CD4-positive, alpha-beta T cell treated with Interferon gamma for 1 hour (primary cell): ENCODE results near the gene APBB1.
A peak's percentile ranks its signal among the peaks of the same experiment; 100 is the strongest.

Experiments
- DNase-seq: peaks from one replicate; pipeline ENCODE4 v3.0.0-alpha.2; 2020

The APBB1 gene

GRCh38 chr11:6419009-6419631, at the start of gene APBB1:
Gene APBB1, minus strand, starts transcription at chr11:6419094. Its CDS starts 7,747 bp downstream, at chr11:6411347.
- peak; percentile 70 for DNase-seq

- no peak for DNase-seq
These were observed 40.2 kb upstream of the APBB1 start for GRCh38 chr11:6459099-6459450.

- no peak for DNase-seq
These were observed 39.6 kb upstream of the APBB1 start for GRCh38 chr11:6458352-6459098.

GRCh38 chr11:6457581-6458320, 38.9 kb upstream of the APBB1 start:
- DNase-seq: no peak

- no peak for DNase-seq
These were observed 37.6 kb upstream of the APBB1 start for GRCh38 chr11:6456361-6457073.

GRCh38 chr11:6455070-6455469, 36.2 kb upstream of the APBB1 start:
- no peak for DNase-seq

- DNase-seq: no peak
These were observed 34.3 kb upstream of the APBB1 start for GRCh38 chr11:6453152-6453551.

GRCh38 chr11:6452219-6452618, 33.3 kb upstream of the APBB1 start:
- DNase-seq: no peak

- no peak for DNase-seq
These were observed 29.7 kb upstream of the APBB1 start for GRCh38 chr11:6448574-6448973.

GRCh38 chr11:6443269-6444003, 24.5 kb upstream of the APBB1 start:
- peak; percentile 59 for DNase-seq

GRCh38 chr11:6442441-6442840, 23.5 kb upstream of the APBB1 start:
- DNase-seq: no peak

- DNase-seq: no peak
These were observed 22.0 kb upstream of the APBB1 start, which contains the start of gene HPX for GRCh38 chr11:6440906-6441358. Gene HPX, minus strand, starts transcription at chr11:6440987. Its CDS starts 24 bp downstream, at chr11:6440963.

- peak; percentile 20 for DNase-seq
These were observed 20.2 kb upstream of the APBB1 start for GRCh38 chr11:6438979-6439571.

GRCh38 chr11:6437993-6438392, 19.1 kb upstream of the APBB1 start:
- DNase-seq: no peak

- DNase-seq: no peak
These were observed 18.5 kb upstream of the APBB1 start for GRCh38 chr11:6437423-6437822.

GRCh38 chr11:6433998-6434660, 15.2 kb upstream of the APBB1 start:
- DNase-seq: no peak

GRCh38 chr11:6431861-6432260, 13.0 kb upstream of the APBB1 start:
- no peak for DNase-seq

- no peak for DNase-seq
These were observed 8.6 kb upstream of the APBB1 start for GRCh38 chr11:6427516-6427915.

- no peak for DNase-seq
These were observed 1.8 kb upstream of the APBB1 start for GRCh38 chr11:6420677-6421076.

GRCh38 chr11:6418557-6419008, 311 bp downstream of the APBB1 start:
- no peak for DNase-seq

GRCh38 chr11:6417907-6418556, 862 bp downstream of the APBB1 start:
- no peak for DNase-seq
